Measurements from ENCODE around the gene FAP.

The FAP gene

GRCh38 chr2:162219426-162219825 is 23.8 kb downstream of the FAP start:
- no peak for DNase-seq (ENCODE audit: low spot score)
- no peak for TF ChIP-seq CTCF (IDR thresholded peaks at IDR 0.05; ENCODE audit: borderline replicate concordance, control extremely low read depth, extremely low read depth, insufficient read depth, missing control alignments)
- in situ Hi-C loops (cut with MboI; ENCODE audit: low sequenced_read_pairs, unreplicated experiment), result loop anchor here (5.0 kb wide), 1 partner anchor 78 kb away; no protein-coding TSS in a partner anchor

GRCh38 chr2:162217598-162217997 is 25.6 kb downstream of the FAP start:
- no peak for TF ChIP-seq CTCF (IDR thresholded peaks at IDR 0.05; ENCODE audit: borderline replicate concordance, control extremely low read depth, extremely low read depth, insufficient read depth, missing control alignments)
- in situ Hi-C loops (cut with MboI; ENCODE audit: low sequenced_read_pairs, unreplicated experiment), result loop anchor here (5.0 kb wide), 1 partner anchor 80 kb away; no protein-coding TSS in a partner anchor
- no peak for DNase-seq (ENCODE audit: low spot score)

GRCh38 chr2:162215162-162215561 is 28.1 kb downstream of the FAP start:
- in situ Hi-C loops (cut with MboI; ENCODE audit: low sequenced_read_pairs, unreplicated experiment), result loop anchor here (5.0 kb wide), 1 partner anchor 82 kb away; no protein-coding TSS in a partner anchor
- DNase-seq (ENCODE audit: low spot score), result no peak
- no peak for TF ChIP-seq CTCF (IDR thresholded peaks at IDR 0.05; ENCODE audit: borderline replicate concordance, control extremely low read depth, extremely low read depth, insufficient read depth, missing control alignments)

GRCh38 chr2:162212366-162212765 is 30.9 kb downstream of the FAP start:
- in situ Hi-C loops (cut with MboI; ENCODE audit: low sequenced_read_pairs, unreplicated experiment), result no loop called here
- TF ChIP-seq CTCF (IDR thresholded peaks at IDR 0.05; ENCODE audit: borderline replicate concordance, control extremely low read depth, extremely low read depth, insufficient read depth, missing control alignments), result no peak
- DNase-seq (ENCODE audit: low spot score), result no peak

- in situ Hi-C loops (cut with MboI; ENCODE audit: low sequenced_read_pairs, unreplicated experiment), result no loop called here
- DNase-seq (ENCODE audit: low spot score), result no peak
- TF ChIP-seq CTCF (IDR thresholded peaks at IDR 0.05; ENCODE audit: borderline replicate concordance, control extremely low read depth, extremely low read depth, insufficient read depth, missing control alignments), result no peak
Measured at GRCh38 chr2:162211732-162212131, 31.5 kb downstream of the FAP start.

- TF ChIP-seq CTCF (IDR thresholded peaks at IDR 0.05; ENCODE audit: borderline replicate concordance, control extremely low read depth, extremely low read depth, insufficient read depth, missing control alignments), result no peak
- DNase-seq (ENCODE audit: low spot score), result no peak
- in situ Hi-C loops (cut with MboI; ENCODE audit: low sequenced_read_pairs, unreplicated experiment), result no loop called here
Measured at GRCh38 chr2:162210385-162210784, 32.9 kb downstream of the FAP start.

GRCh38 chr2:162202203-162202602 is 41.0 kb downstream of the FAP start:
- no peak for DNase-seq (ENCODE audit: low spot score)
- in situ Hi-C loops (cut with MboI; ENCODE audit: low sequenced_read_pairs, unreplicated experiment), result no loop called here
- no peak for TF ChIP-seq CTCF (IDR thresholded peaks at IDR 0.05; ENCODE audit: borderline replicate concordance, control extremely low read depth, extremely low read depth, insufficient read depth, missing control alignments)
